Measurements from ENCODE around the gene POC1A. TPM values are rescaled to one million over a fixed set of nuclear protein-coding genes. Genes with fewer than 3 reads are reported as not detected.

The POC1A gene
- total RNA-seq, 1 donor from 2014 or later = 30.1 TPM

GRCh38 chr3:52028572-52028971, 125.7 kb downstream of the POC1A start:
- no peaks in the 10 kb centered on the region for H3K9me3 Mint-ChIP-seq
- no peak for DNase-seq (ENCODE audit: low read depth, low spot score)
- no peak for TF ChIP-seq CTCF (conservative IDR thresholded peaks at IDR 0.05)
- no peaks in the 10 kb centered on the region for H3K27me3 Mint-ChIP-seq (ENCODE audit: low read depth)
- H3K27ac Mint-ChIP-seq (ENCODE audit: unreplicated experiment) = no peak overlapping the region
- peaks cover 33% of the 10 kb centered on the region for H3K4me1 Mint-ChIP-seq
- no peak overlapping the region for H3K4me3 Mint-ChIP-seq
- no peaks in the 10 kb centered on the region for H3K36me3 Mint-ChIP-seq (ENCODE audit: low read depth)

- H3K27ac Mint-ChIP-seq (ENCODE audit: unreplicated experiment) = no peak overlapping the region
- no peak overlapping the region for H3K4me3 Mint-ChIP-seq
- H3K27me3 Mint-ChIP-seq (ENCODE audit: low read depth) = no peaks in the 10 kb centered on the region
- H3K36me3 Mint-ChIP-seq (ENCODE audit: low read depth) = no peaks in the 10 kb centered on the region
- DNase-seq (ENCODE audit: low read depth, low spot score) = no peak
- no peak for TF ChIP-seq CTCF (conservative IDR thresholded peaks at IDR 0.05)
- H3K4me1 Mint-ChIP-seq = peaks cover 45% of the 10 kb centered on the region
- H3K9me3 Mint-ChIP-seq = no peaks in the 10 kb centered on the region
These were observed 128.2 kb downstream of the POC1A start for GRCh38 chr3:52026041-52026440.

- H3K36me3 Mint-ChIP-seq (ENCODE audit: low read depth) = no peaks in the 10 kb centered on the region
- no peak overlapping the region for H3K4me3 Mint-ChIP-seq
- H3K4me1 Mint-ChIP-seq = peaks cover 48% of the 10 kb centered on the region
- no peaks in the 10 kb centered on the region for H3K27me3 Mint-ChIP-seq (ENCODE audit: low read depth)
- DNase-seq (ENCODE audit: low read depth, low spot score) = no peak
- no peak for TF ChIP-seq CTCF (conservative IDR thresholded peaks at IDR 0.05)
- H3K27ac Mint-ChIP-seq (ENCODE audit: unreplicated experiment) = no peak overlapping the region
- no peaks in the 10 kb centered on the region for H3K9me3 Mint-ChIP-seq
These were observed 128.8 kb downstream of the POC1A start for GRCh38 chr3:52025453-52025852.

Other genes with a start within 250 kb of the POC1A start
- gene RRP9, start 212.5 kb downstream of the POC1A start, total RNA-seq = 37.9 and 40.1 TPM in 2 replicates
- 4.3 and 4.6 TPM in 2 replicates for gene PARP3, start 212.1 kb downstream of the POC1A start, total RNA-seq
- 0.18 and 0.23 TPM in 2 replicates for gene GPR62, start 199.0 kb downstream of the POC1A start, total RNA-seq
- gene PCBP4, start 187.0 kb downstream of the POC1A start, total RNA-seq = 228 and 235 TPM in 2 replicates
- 4.7 and 6.2 TPM in 2 replicates for gene ABHD14B, start 180.4 kb downstream of the POC1A start, total RNA-seq
- gene ABHD14A, start 179.4 kb downstream of the POC1A start, total RNA-seq = 12.3 and 14.8 TPM in 2 replicates
- 29.9 and 32.5 TPM in 2 replicates for gene ACY1, start 170.9 kb downstream of the POC1A start, total RNA-seq
- 1,471 and 1,533 TPM in 2 replicates for gene RPL29, start 158.5 kb downstream of the POC1A start, total RNA-seq
- 24.2 and 24.3 TPM in 2 replicates for gene DUSP7, start 97.9 kb downstream of the POC1A start, total RNA-seq
- gene ALAS1, start 43.7 kb upstream of the POC1A start, total RNA-seq = 47.8 and 53.0 TPM in 2 replicates
- gene TLR9, start 71.2 kb upstream of the POC1A start, total RNA-seq = 0.16 TPM in 1 of 2 replicates, not detected in the other
- 30.7 and 31.7 TPM in 2 replicates for gene TWF2, start 84.7 kb upstream of the POC1A start, total RNA-seq
- gene PPM1M, start 91.3 kb upstream of the POC1A start, total RNA-seq = 4.3 and 4.4 TPM in 2 replicates
- 114 and 119 TPM in 2 replicates for gene WDR82, start 124.2 kb upstream of the POC1A start, total RNA-seq
- 6.1 and 9.7 TPM in 2 replicates for gene GLYCTK, start 133.4 kb upstream of the POC1A start, total RNA-seq
- gene DNAH1, start 161.9 kb upstream of the POC1A start, total RNA-seq = 2.4 and 3.2 TPM in 2 replicates